ENCODE data around the gene SGPP2.

The SGPP2 gene

DNA sequence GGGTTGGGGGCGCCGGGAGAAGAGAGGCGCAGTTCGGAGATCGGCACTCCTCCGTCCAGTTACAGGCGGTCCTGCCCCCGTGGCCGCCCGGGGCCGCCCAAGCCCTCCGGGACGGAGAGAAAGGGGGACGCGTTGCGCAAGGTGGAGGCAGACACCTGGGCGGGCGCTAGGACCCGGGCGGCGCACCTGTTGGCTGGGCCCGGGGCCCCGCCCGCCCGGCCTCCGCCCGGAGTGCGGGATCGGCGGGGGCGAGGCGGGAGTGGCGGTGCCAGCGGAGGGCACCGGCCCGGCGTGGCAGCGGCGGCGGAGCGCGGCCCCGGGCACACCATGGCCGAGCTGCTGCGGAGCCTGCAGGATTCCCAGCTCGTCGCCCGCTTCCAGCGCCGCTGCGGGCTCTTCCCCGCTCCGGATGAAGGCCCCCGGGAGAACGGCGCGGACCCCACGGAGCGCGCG is at the start of gene SGPP2:
Gene SGPP2 (plus strand): TSS at position 268 of the 453 bp plus-strand sequence. CDS start 60 bp downstream, at position 328.
- no peak for DNase-seq (ENCODE audit: low read depth, low spot score)
- TF ChIP-seq, protein P1, sequence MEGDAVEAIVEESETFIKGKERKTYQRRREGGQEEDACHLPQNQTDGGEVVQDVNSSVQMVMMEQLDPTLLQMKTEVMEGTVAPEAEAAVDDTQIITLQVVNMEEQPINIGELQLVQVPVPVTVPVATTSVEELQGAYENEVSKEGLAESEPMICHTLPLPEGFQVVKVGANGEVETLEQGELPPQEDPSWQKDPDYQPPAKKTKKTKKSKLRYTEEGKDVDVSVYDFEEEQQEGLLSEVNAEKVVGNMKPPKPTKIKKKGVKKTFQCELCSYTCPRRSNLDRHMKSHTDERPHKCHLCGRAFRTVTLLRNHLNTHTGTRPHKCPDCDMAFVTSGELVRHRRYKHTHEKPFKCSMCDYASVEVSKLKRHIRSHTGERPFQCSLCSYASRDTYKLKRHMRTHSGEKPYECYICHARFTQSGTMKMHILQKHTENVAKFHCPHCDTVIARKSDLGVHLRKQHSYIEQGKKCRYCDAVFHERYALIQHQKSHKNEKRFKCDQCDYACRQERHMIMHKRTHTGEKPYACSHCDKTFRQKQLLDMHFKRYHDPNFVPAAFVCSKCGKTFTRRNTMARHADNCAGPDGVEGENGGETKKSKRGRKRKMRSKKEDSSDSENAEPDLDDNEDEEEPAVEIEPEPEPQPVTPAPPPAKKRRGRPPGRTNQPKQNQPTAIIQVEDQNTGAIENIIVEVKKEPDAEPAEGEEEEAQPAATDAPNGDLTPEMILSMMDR (IDR thresholded peaks at IDR 0.05; ENCODE audit: low read depth, low read length): no peak

GRCh38 chr2:222375798-222376197 is 48.5 kb upstream of the SGPP2 start:
- in situ Hi-C loops (cut with HindIII; ENCODE audit: low sequenced_read_pairs): no loop called here
- DNase-seq (ENCODE audit: low read depth, low spot score): no peak
- no peak overlapping the region for H3K4me3 ChIP-seq (ENCODE audit: low read depth, low read length)
- TF ChIP-seq, protein P1 (IDR thresholded peaks at IDR 0.05; ENCODE audit: low read depth, low read length): no peak

More for the DNA sequence above, at the start of gene SGPP2:
- no peak within 1 kb of the TSS for H3K4me3 ChIP-seq (ENCODE audit: low read depth, low read length)
- in situ Hi-C loops (cut with HindIII; ENCODE audit: low sequenced_read_pairs): no loop called here

- in situ Hi-C loops (cut with HindIII; ENCODE audit: low sequenced_read_pairs): no loop called here
- no peak for DNase-seq (ENCODE audit: low read depth, low spot score)
- TF ChIP-seq, protein P1 (IDR thresholded peaks at IDR 0.05; ENCODE audit: low read depth, low read length): no peak
- no peak overlapping the region for H3K4me3 ChIP-seq (ENCODE audit: low read depth, low read length)
Observed at GRCh38 chr2:222380456-222380855, 43.9 kb upstream of the SGPP2 start.

GRCh38 chr2:222381566-222381965 is 42.8 kb upstream of the SGPP2 start:
- TF ChIP-seq, protein P1 (IDR thresholded peaks at IDR 0.05; ENCODE audit: low read depth, low read length): no peak

GRCh38 chr2:222383255-222383654 is 41.1 kb upstream of the SGPP2 start:
- DNase-seq (ENCODE audit: low read depth, low spot score): no peak
- in situ Hi-C loops (cut with HindIII; ENCODE audit: low sequenced_read_pairs): no loop called here
- H3K4me3 ChIP-seq (ENCODE audit: low read depth, low read length): no peak overlapping the region
- TF ChIP-seq, protein P1 (IDR thresholded peaks at IDR 0.05; ENCODE audit: low read depth, low read length): no peak

More at GRCh38 chr2:222381566-222381965, 42.8 kb upstream of the SGPP2 start:
- no peak overlapping the region for H3K4me3 ChIP-seq (ENCODE audit: low read depth, low read length)
- no peak for DNase-seq (ENCODE audit: low read depth, low spot score)
- in situ Hi-C loops (cut with HindIII; ENCODE audit: low sequenced_read_pairs): no loop called here

DNA sequence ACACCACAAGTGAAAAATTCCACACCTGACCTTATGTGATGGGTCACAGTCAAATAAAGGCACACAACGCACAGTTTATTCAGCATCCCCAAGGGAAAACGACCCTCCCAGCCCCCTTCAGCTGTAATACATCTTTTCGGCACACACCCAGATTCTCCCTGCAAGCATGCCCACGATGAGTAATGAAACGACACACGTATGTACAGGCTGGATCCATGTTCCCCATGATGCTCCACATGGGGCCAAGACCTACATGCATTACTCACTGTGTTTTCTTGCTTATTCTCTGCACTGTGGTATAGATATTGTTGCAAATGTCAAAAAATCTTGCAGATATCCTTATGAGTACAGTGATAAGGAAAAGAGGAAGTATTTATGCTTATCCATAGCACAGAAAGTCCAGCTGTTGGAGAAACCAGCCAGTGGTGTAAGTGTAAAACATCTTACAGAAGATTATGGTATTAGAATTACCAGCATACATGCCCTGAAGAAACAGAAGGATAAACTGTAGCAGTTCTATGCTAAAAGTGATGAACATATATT is 32.5 kb upstream of the SGPP2 start:
- in situ Hi-C loops (cut with HindIII; ENCODE audit: low sequenced_read_pairs): no loop called here
- no peak for DNase-seq (ENCODE audit: low read depth, low spot score)
- TF ChIP-seq, protein P1 (IDR thresholded peaks at IDR 0.05; ENCODE audit: low read depth, low read length): no peak
- H3K4me3 ChIP-seq (ENCODE audit: low read depth, low read length): no peak overlapping the region
